HG02759 (cell line): ENCODE data around the gene ANXA6.
"Not testable (repeated sequence)": the region's sequence is repeated elsewhere in the genome, so short reads cannot be mapped to it uniquely, and the experiment has no call there.

Source experiments
- ATAC-seq: cut with Tn5 transposase; IDR thresholded peaks from one replicate; pipeline ENCODE4 v1.9.1; 2021; ENCODE audit warnings: mild to moderate bottlenecking, moderate library complexity; ENCODE audit not compliant: unreplicated experiment

ANXA6 gene

DNA sequence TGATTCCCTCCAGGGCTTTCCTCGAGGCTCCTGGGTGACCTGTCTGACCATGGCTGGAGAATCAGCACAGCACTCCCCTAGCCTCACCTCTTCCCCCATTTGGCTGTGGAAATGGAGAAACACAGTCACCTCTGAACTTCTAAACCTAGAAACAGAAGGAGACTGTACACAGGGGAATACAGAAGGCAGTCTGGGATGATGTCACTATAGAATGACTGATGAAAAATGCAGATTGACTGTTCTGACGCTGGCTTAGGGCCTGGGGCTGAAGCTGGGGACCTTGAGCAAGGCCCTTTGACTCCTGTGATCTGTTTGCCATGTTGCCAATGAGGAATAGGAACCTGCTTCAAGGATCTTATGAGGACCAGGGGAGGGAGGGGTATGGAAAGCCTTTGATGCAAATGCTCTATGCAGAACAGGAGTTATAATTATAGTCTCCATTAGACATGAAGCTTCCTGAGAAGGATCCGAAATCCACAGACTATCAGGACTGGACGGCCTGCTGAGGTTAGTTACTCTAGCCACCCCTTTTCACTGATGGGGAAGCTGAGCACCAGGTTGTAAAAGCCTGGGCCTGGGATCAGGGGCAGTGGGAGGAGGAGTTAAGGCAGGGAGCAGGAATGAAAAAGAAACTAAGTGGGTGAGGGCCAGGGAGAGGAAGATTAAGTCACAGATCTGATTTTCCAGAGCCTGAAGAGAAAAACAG lies 24.4 kb upstream of the ANXA6 start:
- ATAC-seq: no peak

DNA sequence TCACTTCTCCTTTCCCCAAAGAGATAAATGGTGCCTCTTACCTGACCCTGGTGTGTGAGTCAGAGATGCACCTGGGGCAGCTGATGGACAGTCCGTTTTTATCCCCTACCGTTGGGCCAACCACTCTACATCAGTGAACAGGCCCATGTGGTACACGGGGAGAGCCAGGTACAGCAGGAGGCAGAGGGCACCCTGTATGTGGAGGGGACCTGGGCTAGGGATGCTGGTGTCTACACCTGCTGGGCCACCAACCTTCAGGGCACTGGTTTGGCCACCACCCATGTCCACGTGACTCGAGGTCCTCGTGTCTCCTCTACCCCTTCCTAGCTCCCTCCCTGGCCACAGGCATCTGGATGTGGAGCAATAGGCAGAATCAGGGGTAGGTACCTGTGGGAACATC lies 22.7 kb upstream of the ANXA6 start:
- no peak for ATAC-seq

DNA sequence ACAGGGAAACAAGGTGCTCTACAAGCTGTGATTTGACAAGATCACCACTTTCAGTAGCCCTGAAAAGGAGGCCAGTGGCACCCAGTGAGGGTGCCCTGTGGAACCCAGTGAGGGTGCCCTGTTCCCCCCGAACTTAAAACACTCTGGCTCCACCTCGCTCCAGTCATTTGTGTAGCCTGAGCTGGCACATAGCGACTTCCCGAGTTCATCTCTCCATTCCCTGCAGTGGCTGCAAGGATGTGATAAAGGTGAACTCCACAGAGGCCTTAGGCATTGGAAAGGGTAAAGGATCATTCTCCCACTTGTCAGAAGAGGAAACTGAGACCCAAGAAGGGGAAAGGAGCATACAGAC lies 21.9 kb upstream of the ANXA6 start:
- no peak for ATAC-seq

DNA sequence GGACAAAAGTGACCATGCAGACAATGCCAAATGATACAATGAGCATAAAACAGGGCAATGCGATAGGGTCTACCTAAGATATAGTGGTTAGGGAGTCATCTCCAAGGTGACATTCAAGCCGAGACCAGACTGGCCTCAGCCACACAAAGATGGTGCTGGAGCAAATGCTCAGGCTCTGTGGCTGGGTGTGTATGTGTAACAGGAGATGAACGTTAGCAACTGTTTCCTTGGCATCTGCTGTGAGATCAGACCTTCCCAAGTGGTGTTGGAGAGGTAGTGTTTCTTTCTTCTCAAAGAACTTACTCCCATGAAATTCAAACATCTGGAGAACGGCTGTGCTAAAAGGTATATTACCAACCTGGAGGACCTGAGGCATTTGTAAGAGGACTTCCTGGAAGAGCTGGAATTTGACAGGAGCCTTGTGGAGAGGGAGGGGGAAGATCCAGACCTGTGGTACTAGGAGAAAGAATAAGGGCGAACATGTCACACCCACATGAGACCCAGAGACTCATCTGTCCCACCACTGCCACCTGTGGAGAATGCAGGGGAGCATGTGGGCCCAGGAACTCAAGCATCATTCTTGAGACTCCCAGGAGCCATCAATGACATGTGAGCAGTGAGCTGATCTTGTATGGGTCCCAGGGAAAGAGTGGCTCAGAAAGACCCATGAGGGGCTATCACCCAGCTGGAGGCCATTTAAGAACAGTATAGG lies 21.4 kb upstream of the ANXA6 start:
- no peak for ATAC-seq

DNA sequence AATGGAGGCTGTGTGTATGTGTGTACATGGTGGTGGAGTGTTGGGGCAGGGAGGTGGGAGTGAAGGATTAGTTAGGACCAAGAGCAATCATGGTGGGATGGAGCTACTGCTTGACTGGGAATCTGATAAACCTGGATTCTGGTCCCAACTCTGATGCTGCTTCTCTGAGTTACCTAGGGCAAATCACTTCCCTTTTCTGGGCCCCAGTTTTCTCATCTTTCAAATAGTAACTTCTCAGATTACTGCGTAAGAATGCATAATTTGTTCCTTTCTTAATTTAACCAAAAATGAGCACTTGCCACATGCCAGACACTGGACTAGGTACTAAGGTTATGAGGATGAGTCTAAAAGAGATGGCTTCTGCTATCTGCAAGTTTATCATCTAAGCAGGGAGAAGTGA lies 20.8 kb upstream of the ANXA6 start:
- ATAC-seq: no peak

DNA sequence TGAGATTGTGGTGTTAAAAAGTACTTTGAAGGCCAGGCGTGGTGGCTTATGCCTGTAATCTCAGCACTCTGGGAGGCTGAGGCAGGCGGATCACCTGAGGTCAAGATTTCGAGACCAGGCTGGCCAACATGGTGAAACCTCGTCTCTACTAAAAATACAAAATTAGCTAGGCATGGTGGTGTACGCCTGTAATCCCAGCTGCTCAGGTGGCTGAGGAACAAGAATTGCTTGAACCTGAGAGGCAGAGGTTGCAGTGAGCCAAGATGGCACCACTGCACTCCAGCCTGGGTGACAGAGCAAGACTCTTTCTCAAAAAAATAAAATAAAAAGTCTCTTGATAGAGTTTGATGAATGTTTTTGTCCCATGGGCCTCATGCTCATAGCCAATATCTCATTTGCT lies 18.7 kb upstream of the ANXA6 start:
- not testable (repeated sequence) for ATAC-seq

DNA sequence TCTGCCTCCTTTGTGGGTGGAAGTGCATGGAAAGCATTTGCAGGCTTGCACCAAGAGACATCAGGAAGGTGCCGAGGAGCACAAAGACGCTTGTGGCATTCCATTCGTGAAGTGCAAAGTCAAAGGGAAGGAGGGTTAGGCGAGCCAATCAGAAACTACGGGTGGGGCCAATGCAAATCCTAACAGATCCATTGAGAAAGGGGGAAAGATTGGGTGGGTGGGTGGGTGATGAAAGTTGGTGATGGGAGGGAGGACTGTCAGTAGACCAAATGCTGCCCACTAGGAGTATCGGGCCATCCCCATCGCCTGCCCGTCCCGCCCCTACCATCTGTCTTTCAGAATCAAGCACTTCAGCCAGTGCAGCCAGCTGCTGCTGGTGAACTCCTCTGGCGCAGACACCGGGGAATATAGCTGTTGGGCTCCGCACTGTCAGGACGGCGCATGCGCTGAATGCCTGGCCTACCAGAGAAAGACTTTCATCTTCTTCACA lies 17.1 kb upstream of the ANXA6 start:
- ATAC-seq: no peak

DNA sequence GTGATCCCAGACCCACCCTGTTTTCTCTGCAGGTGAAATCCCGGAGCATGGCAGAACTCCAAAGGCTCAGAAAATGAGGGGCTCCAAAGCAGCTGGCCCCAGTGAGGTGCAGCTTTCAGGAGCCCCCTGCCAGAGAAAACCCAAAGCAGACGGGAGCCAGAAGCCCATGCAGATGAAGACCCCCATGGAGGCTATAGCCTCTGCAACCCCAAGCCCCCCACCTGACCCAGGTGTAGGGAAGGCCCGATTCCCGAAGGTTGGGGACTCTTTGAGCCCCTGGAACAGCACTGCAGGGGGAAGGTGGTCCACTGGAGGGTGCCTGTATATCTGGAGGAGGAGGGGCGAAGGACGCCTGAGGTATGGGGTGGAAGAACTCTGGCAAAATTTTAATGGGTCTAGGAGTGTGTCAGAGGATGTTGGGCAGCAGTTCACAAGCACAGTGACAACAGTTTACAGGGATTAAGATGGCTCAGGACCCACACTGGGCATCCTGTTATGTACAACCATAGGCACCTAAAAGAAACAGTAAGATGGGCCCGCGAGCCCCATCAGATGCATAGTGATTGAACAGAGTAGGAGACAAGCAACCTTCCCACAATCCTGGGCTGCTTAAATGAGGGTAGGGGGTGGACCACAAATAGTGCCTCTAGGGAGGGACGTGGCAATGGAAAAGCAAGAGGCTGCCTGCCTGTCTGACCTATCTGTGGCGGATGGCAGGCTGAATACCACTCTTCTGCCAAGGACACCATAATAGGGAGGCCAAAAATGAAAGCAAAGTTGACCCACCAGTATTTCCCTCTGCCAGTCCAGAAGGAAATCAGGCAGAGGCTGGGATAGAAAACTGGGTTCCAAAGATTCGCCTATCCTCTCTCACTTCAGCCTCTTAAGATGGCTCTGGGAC lies 16.4 kb upstream of the ANXA6 start:
- ATAC-seq: no peak

DNA sequence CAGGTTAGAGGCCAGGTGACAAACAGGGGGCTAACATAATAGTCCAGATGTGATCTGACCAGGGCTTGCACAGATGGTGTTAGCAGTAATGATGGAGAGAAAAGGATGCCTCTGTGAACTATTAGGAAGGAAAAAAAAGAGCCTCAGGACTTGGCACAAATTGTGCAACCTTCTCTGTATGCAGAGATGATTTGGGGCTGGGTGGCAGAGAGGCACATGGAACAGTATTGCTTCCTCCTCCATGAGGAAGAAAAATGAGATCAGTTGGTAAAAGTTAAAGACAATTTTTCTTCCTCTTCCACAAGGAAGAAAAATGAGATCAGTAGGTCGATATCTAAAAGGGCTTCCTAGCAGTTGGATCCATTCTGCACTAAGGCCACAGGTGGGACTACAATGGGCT lies 13.9 kb upstream of the ANXA6 start:
- no peak for ATAC-seq

DNA sequence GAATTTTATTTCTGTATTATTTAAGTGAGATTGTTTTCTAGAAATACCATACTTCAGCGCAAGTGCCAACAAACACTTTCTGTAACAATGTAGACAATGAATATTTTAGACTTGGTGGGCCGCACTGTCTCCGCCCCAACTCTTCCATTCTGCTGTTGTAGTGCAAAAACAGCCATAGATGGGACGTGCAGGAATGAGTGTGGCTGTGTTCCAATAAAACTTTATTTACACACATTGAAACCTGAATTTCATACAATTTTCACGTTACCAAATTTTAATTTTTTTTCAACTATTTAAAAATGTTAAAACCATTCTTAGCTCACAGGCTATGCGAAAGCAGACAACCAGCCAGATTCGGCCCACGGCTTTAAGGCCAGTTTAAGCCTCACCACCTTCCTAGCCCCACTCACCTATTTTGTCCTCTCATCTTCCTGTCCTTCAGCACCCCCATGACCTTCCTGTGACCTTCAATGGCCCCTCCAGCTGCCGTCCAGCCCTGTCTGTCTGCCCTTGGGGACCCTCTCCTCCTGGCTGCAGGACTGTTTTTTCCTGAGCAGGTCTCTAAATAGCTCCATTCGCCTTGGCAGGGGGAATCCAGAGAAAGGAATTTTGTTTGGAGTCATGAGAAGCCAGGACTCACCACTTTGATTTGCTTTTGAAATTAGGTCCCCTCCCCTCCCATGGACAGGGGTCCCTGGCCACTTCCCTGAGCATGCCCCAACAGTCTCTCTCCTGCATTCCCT lies 11.2 kb upstream of the ANXA6 start:
- ATAC-seq: no peak

DNA sequence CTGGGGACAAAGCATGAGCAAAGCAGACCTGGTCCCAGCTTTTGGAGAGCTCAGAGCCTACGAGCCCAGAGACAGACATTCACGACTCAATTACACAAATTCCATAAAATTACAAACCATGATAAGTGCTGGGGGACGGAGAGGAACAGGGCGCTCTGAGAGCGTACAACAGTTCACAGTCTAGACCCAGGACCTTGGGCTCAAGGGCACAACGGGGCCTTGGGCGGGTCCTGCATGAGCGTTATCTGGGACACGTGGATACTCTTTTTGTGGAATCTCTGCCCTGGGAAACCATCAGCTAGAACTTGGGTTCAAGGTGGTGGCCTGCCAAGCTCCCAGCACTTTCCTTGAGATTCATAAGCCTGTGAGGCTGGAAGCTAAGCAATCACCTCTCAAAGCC lies 9.4 kb upstream of the ANXA6 start:
- no peak for ATAC-seq

DNA sequence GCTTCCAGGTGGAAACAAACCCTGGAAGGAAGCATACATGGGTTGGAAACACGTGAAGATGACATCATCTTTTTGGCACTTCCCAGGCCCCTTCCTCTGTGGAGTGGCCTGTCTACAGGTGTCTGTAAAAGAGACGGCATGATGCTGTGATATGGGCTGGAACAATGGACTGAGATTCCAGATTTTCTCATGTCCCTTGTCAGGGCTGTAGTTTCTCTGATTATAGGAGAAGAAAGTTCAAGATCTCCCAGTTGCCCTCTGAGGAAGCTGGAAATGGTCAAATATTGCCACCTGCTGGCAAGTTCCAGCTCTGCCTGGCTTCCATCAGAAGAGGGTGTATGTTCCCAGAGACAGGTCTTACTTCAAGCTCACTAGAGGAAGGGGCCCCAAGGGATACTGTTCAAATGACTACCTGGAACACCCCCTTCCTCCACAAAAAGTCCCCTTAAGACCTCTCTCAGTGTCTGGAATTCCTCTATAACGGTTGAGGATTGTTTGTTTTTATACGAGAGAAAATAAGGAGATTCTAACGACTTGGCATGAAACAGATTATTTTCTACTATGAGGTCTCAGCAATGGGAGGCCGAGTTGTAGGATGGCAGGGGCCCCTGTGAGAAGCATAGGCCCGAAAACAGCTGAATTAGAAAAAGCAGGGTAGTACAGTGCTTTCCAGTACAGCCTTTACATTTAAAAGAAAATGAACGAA lies 7.3 kb upstream of the ANXA6 start:
- peak; percentile 85 for ATAC-seq

DNA sequence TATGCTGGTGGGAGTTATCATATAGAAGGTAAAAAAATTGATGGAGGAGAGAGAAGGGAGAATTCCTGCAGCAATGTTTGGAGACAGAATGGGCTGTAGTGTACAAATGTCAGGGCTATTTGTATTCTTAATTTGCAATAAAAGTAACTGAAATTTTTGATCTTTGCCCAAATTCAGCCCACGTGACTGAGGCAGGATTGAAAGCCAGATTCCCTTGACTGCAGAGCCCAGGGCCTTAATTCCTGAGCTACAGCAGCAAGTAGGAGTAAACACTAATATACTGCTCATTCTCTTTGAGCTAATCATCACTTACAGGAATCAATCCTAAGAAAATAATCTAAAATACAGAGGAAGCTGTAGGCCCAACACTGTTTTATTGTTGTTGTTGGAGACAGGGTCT lies 5.2 kb upstream of the ANXA6 start:
- no peak for ATAC-seq

DNA sequence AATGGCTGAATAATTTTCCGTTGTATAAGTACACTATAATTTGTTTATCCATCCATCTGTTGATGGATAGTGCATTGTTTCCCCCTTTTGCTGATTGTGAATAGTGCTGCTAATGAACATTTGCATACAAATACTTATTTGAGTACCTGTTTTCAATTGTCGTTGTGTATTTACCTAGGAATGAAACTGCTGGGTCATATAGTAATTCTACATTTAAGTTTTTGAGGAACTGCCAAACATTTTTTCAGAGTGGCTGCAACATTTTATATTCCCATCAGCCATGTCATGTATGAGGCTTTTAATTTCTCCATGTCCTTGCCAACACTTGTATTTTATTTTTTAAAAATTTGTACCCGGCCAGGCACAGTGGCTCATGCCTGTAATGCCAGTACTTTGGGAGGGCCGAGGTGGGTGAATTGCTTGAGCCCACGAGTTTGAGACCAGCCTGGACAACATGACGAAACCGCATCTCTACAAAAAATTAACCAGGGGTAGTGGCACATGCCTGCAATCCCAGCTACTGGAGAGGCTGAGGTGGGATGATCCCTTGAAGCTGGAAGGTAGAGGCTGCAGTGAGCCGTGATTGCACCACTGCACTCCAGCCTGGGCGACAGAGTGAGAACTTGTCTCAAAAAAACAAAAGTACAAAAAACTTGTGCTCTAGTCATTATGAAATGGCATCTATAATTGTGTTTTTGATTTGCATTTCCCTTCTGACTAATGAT lies 2.2 kb upstream of the ANXA6 start:
- ATAC-seq: no peak

DNA sequence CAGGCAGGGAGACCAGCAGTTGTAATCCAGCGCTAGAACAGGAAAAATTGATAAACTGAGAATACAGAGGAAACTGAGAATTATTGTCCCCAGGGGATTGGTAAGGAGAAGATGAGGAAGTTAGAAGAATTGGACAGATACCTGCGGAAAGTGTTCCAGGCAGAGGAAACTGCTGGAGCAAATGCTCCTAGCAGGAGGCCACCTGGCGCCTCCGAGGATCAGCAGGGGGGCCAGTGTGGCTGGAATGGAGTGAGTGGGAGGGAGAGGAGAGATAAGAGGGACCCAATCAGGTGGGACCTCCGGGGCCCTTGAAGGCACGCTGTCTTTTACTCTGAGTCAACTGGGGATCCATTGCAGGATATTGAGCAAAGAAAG lies 695 bp upstream of the ANXA6 start:
- ATAC-seq: peak; percentile 15

DNA sequence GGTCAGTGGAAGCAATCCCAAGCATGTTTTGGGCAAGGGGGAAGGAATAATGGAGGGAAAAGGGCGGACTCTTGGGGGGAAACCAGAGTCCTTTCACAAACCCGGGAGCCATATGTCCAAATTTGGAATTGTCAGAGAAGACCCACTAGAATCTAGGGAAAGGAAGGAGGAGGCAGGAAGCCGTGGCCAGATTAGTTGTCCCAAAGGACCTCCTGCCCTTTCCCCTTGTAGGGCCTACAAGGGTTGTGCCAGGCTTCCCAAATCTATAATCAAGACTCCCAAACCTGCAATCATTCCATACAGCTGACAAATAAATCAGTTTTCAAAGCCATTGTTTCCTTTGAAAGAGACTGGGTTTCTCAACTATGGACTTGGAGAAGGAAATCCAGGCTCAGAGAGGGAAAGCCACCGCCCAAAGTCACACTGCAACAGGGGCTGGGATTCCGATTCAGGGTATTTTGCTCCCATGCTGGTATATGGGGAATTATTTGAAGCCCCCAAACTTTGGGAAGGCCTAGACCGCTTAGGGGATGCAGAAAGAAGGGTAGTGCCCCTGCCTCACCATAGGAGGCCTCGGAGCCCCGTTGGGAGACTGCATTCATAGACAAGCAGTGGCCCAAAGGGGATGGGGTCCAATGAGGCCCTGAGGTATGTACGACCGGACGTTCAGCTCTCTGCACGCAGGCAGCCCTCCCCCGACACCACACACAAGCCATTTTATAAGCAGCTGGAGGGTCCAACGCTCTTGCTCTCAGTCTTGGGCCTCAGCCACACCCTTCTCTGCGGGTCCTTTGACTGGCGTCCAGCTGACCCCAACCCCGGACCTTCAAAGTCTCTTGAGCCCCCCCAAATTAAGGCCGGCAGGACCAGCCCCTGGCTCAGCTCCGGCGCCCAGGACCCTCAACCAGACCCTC lies 815 bp downstream of the ANXA6 start:
- ATAC-seq: peak; percentile 18

DNA sequence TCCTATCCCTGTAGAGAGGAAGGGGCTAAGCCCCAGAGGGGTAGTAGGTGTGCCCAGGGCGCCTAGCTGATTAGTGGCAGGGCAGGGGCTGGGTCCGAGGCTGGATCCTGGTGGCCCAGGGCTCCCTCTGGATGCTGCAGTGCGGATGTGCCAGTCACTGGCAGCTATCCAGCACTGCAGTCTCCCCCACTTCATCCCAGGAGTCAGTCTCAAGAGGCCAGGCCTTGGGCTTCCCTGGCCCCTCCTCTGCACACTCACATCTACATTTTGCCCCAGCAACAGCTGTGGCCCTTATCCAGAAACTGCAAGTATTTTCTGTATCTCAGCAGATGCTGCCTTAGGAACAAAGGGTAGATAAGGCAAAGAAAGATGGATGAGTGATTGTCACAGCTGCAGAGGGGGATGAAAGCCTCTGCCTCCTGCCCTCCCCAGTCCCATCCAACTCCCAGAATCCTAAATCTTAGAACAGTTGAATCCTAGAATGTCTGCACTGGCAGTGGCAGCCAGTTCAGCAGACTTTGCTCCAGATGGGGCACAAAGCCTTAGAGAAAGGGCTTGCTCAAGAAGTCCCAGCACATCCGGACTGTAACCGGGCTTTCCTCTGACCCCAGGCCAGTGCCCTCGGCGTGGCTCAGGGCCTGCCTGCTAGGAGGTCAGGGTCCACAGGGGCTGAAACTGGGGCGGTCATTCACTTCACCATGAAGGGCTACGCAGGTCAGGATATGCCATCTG lies 1.6 kb downstream of the ANXA6 start:
- ATAC-seq: no peak
